SH-SY5Y (cell line): Measurements from ENCODE around the gene RNF26.

Source experiments
- GATA2 ChIP-seq: IDR thresholded peaks from 2 replicates; pipeline ENCODE4 v1.6.1; 2011; ENCODE audit warnings: mild to moderate bottlenecking, low read depth, low read length
- GATA3 ChIP-seq: IDR thresholded peaks from 2 replicates; pipeline ENCODE4 v1.6.1; 2011; ENCODE audit warnings: low read depth, mild to moderate bottlenecking, low read length, moderate library complexity

DNA sequence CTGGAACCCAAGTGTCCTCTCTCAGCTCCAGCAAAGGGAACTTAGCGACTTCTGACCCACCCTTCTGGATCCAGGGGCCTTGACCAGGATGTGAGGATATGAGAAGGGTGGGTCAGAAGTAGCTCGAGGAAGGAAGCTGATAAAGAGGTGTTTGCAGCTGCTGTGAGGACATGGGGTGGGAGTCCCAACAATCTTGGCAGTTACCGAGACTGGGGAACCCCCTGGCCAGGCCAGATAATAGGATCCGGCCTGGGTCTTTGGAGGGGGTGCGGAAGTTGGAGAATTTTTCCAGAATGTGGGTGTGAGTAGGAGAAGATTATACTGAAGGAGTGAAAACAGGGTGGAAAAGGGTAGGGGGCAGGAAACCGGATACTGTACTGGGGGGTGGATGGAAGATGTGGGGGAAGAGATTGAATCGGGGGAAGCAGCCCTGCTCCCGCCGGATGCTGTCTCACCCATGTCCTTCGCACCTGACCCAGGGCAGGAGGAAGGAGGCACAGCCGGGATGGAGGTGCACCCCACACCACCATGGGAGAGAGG is 14.6 kb upstream of the RNF26 start:
- TF ChIP-seq GATA2, result no peak
- TF ChIP-seq GATA3, result no peak
